Liver (tissue), 3 donors: Measurements from ENCODE around the gene PNMA1.

ENCODE experiments used
- EGR1 ChIP-seq, 2 donors: IDR thresholded peaks; 2 replicates each; pipeline ENCODE4 v1.6.1; 2016 to 2018; ENCODE audit warnings: antibody characterized with exemption in 2 of 2, low read depth in 2 of 2
- HNF4G ChIP-seq: IDR thresholded peaks from 2 replicates; pipeline ENCODE4 v1.6.1; 2016; ENCODE audit warnings: antibody characterized with exemption
- NR2F2 ChIP-seq: IDR thresholded peaks from 2 replicates; pipeline ENCODE4 v1.6.1; 2016; ENCODE audit warnings: antibody characterized with exemption
- RAD21 ChIP-seq, 2 donors: IDR thresholded peaks; 2 replicates each; pipeline ENCODE4 v1.6.1; 2016; ENCODE audit warnings: antibody characterized with exemption in 2 of 2, mild to moderate bottlenecking in 2 of 2
- SP1 ChIP-seq: IDR thresholded peaks from 2 replicates; pipeline ENCODE4 v1.6.1; 2018; ENCODE audit warnings: antibody characterized with exemption, mild to moderate bottlenecking
- YY1 ChIP-seq: IDR thresholded peaks from 2 replicates; pipeline ENCODE4 v1.6.1; 2016; ENCODE audit warnings: antibody characterized with exemption, mild to moderate bottlenecking
- TF ChIP-seq, protein P1 (sequence below): fragments of 150-350 bp; IDR thresholded peaks from 2 replicates; pipeline ENCODE4 v1.5.1; 2017; ENCODE audit warnings: improper control_type of control experiment, low read depth, low read length; ENCODE audit not compliant: missing input control
- TF ChIP-seq, protein P2 (sequence below): IDR thresholded peaks from 2 replicates; pipeline ENCODE4 v1.6.1; 2016; ENCODE audit warnings: antibody characterized with exemption
- TF ChIP-seq, protein P3 (sequence below): IDR thresholded peaks from 2 replicates; pipeline ENCODE4 v1.6.1; 2016; ENCODE audit warnings: antibody characterized with exemption
- TF ChIP-seq, protein P4 (sequence below): IDR thresholded peaks from 2 replicates; pipeline ENCODE4 v1.6.1; 2016; ENCODE audit warnings: antibody characterized with exemption
- TF ChIP-seq, protein P5 (sequence below): IDR thresholded peaks from 2 replicates; pipeline ENCODE4 v1.6.1; 2016; ENCODE audit warnings: antibody characterized with exemption, mild to moderate bottlenecking
- donor health status: healthy.
- donor health status: healthy.

DNA sequence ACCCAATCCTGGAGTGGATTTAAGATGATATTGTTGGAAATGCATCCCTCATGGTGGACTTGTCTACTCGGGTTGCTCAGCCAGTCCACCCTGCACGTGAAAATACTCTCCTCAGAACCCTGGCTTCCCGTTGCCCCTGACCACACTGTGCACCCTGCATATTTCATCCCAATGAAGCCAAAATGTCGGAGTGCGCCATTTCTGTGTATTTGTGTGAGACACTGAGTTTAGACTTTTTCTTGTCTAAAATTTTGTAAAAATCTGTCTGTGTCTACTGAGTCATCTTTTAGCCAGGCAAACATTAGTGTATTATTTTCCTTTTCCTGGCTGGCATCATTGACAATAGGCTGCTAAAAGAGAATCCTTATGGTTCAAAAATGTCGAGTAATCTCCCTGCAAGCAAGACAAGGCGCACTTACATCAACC lies 485 bp upstream of the PNMA1 start:
- TF ChIP-seq, protein P1, sequence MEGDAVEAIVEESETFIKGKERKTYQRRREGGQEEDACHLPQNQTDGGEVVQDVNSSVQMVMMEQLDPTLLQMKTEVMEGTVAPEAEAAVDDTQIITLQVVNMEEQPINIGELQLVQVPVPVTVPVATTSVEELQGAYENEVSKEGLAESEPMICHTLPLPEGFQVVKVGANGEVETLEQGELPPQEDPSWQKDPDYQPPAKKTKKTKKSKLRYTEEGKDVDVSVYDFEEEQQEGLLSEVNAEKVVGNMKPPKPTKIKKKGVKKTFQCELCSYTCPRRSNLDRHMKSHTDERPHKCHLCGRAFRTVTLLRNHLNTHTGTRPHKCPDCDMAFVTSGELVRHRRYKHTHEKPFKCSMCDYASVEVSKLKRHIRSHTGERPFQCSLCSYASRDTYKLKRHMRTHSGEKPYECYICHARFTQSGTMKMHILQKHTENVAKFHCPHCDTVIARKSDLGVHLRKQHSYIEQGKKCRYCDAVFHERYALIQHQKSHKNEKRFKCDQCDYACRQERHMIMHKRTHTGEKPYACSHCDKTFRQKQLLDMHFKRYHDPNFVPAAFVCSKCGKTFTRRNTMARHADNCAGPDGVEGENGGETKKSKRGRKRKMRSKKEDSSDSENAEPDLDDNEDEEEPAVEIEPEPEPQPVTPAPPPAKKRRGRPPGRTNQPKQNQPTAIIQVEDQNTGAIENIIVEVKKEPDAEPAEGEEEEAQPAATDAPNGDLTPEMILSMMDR, result no peak
- TF ChIP-seq SP1 (no peak), RAD21 (IDR thresholded peaks at IDR 0.05) (no peak), YY1 (no peak), HNF4G (no peak), EGR1 (IDR thresholded peaks at IDR 0.05; ENCODE audit: low read depth in 2 of 2) (no peak), NR2F2 (no peak)
- TF ChIP-seq, protein P2, sequence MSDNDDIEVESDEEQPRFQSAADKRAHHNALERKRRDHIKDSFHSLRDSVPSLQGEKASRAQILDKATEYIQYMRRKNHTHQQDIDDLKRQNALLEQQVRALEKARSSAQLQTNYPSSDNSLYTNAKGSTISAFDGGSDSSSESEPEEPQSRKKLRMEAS, result no peak
- TF ChIP-seq, protein P3, sequence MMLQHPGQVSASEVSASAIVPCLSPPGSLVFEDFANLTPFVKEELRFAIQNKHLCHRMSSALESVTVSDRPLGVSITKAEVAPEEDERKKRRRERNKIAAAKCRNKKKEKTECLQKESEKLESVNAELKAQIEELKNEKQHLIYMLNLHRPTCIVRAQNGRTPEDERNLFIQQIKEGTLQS, result no peak
- TF ChIP-seq, protein P4, sequence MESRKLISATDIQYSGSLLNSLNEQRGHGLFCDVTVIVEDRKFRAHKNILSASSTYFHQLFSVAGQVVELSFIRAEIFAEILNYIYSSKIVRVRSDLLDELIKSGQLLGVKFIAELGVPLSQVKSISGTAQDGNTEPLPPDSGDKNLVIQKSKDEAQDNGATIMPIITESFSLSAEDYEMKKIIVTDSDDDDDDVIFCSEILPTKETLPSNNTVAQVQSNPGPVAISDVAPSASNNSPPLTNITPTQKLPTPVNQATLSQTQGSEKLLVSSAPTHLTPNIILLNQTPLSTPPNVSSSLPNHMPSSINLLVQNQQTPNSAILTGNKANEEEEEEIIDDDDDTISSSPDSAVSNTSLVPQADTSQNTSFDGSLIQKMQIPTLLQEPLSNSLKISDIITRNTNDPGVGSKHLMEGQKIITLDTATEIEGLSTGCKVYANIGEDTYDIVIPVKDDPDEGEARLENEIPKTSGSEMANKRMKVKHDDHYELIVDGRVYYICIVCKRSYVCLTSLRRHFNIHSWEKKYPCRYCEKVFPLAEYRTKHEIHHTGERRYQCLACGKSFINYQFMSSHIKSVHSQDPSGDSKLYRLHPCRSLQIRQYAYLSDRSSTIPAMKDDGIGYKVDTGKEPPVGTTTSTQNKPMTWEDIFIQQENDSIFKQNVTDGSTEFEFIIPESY, result no peak
- TF ChIP-seq, protein P5, sequence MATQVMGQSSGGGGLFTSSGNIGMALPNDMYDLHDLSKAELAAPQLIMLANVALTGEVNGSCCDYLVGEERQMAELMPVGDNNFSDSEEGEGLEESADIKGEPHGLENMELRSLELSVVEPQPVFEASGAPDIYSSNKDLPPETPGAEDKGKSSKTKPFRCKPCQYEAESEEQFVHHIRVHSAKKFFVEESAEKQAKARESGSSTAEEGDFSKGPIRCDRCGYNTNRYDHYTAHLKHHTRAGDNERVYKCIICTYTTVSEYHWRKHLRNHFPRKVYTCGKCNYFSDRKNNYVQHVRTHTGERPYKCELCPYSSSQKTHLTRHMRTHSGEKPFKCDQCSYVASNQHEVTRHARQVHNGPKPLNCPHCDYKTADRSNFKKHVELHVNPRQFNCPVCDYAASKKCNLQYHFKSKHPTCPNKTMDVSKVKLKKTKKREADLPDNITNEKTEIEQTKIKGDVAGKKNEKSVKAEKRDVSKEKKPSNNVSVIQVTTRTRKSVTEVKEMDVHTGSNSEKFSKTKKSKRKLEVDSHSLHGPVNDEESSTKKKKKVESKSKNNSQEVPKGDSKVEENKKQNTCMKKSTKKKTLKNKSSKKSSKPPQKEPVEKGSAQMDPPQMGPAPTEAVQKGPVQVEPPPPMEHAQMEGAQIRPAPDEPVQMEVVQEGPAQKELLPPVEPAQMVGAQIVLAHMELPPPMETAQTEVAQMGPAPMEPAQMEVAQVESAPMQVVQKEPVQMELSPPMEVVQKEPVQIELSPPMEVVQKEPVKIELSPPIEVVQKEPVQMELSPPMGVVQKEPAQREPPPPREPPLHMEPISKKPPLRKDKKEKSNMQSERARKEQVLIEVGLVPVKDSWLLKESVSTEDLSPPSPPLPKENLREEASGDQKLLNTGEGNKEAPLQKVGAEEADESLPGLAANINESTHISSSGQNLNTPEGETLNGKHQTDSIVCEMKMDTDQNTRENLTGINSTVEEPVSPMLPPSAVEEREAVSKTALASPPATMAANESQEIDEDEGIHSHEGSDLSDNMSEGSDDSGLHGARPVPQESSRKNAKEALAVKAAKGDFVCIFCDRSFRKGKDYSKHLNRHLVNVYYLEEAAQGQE, result no peak
